ENCODE data around the gene ZNF518A.

The ZNF518A gene

GRCh38 chr10:96129387-96130325 lies at the start of gene ZNF518A:
ZNF518A (plus strand) TSS chr10:96130297; CDS start chr10:96156323, 26,026 bp downstream.
- peak; percentile 71 for DNase-seq

GRCh38 chr10:96082153-96082552 lies 47.9 kb upstream of the ZNF518A start:
- DNase-seq: no peak

GRCh38 chr10:96082748-96083147 lies 47.3 kb upstream of the ZNF518A start:
- no peak for DNase-seq

GRCh38 chr10:96089116-96089515 lies 41.0 kb upstream of the ZNF518A start:
- DNase-seq: no peak

- peak; percentile 57 for DNase-seq
Observed at GRCh38 chr10:96089670-96090462, 40.2 kb upstream of the ZNF518A start.

GRCh38 chr10:96090463-96090800 lies 39.7 kb upstream of the ZNF518A start:
- DNase-seq: no peak

GRCh38 chr10:96092999-96093767 lies 36.9 kb upstream of the ZNF518A start:
- no peak for DNase-seq

GRCh38 chr10:96093948-96094347 lies 36.1 kb upstream of the ZNF518A start:
- no peak for DNase-seq

GRCh38 chr10:96096958-96097357 lies 33.1 kb upstream of the ZNF518A start:
- DNase-seq: no peak

- DNase-seq: no peak
Observed at GRCh38 chr10:96097865-96098264, 32.2 kb upstream of the ZNF518A start.

- DNase-seq: no peak
Observed at GRCh38 chr10:96107623-96108038, 22.5 kb upstream of the ZNF518A start.

GRCh38 chr10:96112531-96112930 lies 17.6 kb upstream of the ZNF518A start:
- no peak for DNase-seq

- DNase-seq: no peak
Observed at GRCh38 chr10:96118604-96119450, 11.3 kb upstream of the ZNF518A start.

GRCh38 chr10:96122824-96123223 lies 7.3 kb upstream of the ZNF518A start:
- DNase-seq: no peak

- no peak for DNase-seq
Observed at GRCh38 chr10:96124230-96125141, 5.6 kb upstream of the ZNF518A start.

- DNase-seq: no peak
Observed at GRCh38 chr10:96125142-96125515, 5.0 kb upstream of the ZNF518A start.

GRCh38 chr10:96130326-96130995 lies 364 bp downstream of the ZNF518A start:
- peak; percentile 71 for DNase-seq

- no peak for DNase-seq
Observed at GRCh38 chr10:96131621-96132020, 1.5 kb downstream of the ZNF518A start.

- DNase-seq: no peak
Observed at GRCh38 chr10:96133135-96133534, 3.0 kb downstream of the ZNF518A start.

GRCh38 chr10:96136810-96137209 lies 6.7 kb downstream of the ZNF518A start:
- no peak for DNase-seq
